GM12878 (cell line): ENCODE data around the gene KCNC1. TPM values are rescaled to one million over a fixed set of nuclear protein-coding genes. Genes with fewer than 3 reads are reported as not detected.
A peak's percentile ranks its signal among the peaks of the same experiment; 100 is the strongest.

Source experiments
- ATAC-seq: fragments of 200-7000 bp; cut with Tn5 transposase; 3 replicates; pipeline ENCODE4 v1.9.1; 2020; ENCODE audit warnings: mild to moderate bottlenecking, moderate library complexity
- BruUV-seq: library from RNA; stranded (reverse); fragments of 400-500 nt; replicated peaks from 2 replicates; lab custom pipeline; 2021; lab: Mats Ljungman, UMichigan
- CTCF ChIA-PET: fragments of 300-600 bp; sonication (Branson Sonifier 250); formaldehyde crosslinking; extraction: SDS; loops from one replicate; lab custom pipeline; 2021; ENCODE audit warnings: inconsistent platforms; lab: Yijun Ruan, JAX
- POLR2A ChIA-PET: fragments of 350-600 bp; formaldehyde crosslinking; extraction: SDS; loops from one replicate; lab custom pipeline; 2021; ENCODE audit warnings: inconsistent platforms; lab: Charles Lee
- RAD21 ChIA-PET: fragments of 300-600 bp; sonication (Branson Sonifier 250); formaldehyde crosslinking; loops from one replicate; lab custom pipeline; 2023; ENCODE audit warnings: antibody characterized with exemption; ENCODE audit not compliant: unreplicated experiment; lab: Charles Lee
- SMC1A ChIA-PET: fragments of 300-600 bp; sonication (Branson Sonifier 250); formaldehyde crosslinking; loops from one replicate; lab custom pipeline; 2023; ENCODE audit not compliant: unreplicated experiment, uncharacterized antibody; lab: Charles Lee
- DNase-seq: peaks from one replicate; pipeline ENCODE4 v3.0.0-alpha.2; 2011; ENCODE audit warnings: low read depth, low spot score
- FAIRE-seq: peaks from 3 replicates; lab custom pipeline; 2011; peaks lifted over from hg19 to GRCh38; lab: Jason Lieb, UNC
- H2AFZ ChIP-seq: 2 replicates; pipeline ENCODE4 v1.6.0; 2011; ENCODE audit warnings: low read depth, low read length, control low read depth; ENCODE audit not compliant: control insufficient read depth
- H3K27ac ChIP-seq: 2 replicates; pipeline ENCODE4 v1.5.1; 2011; ENCODE audit warnings: control low read depth; ENCODE audit not compliant: control insufficient read depth, insufficient read depth
- H3K27me3 ChIP-seq, 2 experiments: replicated peaks in 1 of 2; 2 replicates each; pipeline versions ENCODE4 v1.6.0 to v1.6.1; 2011; ENCODE audit warnings: low read length in 1 of 2; ENCODE audit not compliant: control insufficient read depth in 2 of 2, insufficient read depth in 2 of 2
- H3K36me3 ChIP-seq, 2 experiments: 2 replicates each; pipeline ENCODE4 v1.5.1; 2011; ENCODE audit warnings: low read length in 1 of 2; ENCODE audit not compliant: control insufficient read depth in 2 of 2, insufficient read depth in 2 of 2
- H3K4me1 ChIP-seq: 2 replicates; pipeline ENCODE4 v1.6.1; 2011; ENCODE audit warnings: mild to moderate bottlenecking, low read length, moderate library complexity, mixed read lengths; ENCODE audit not compliant: control insufficient read depth, insufficient read depth
- H3K4me2 ChIP-seq: 2 replicates; pipeline ENCODE4 v1.6.0; 2011; ENCODE audit warnings: control low read depth; ENCODE audit not compliant: control insufficient read depth, insufficient read depth
- H3K4me3 ChIP-seq: fragments of 200-600 bp; sonication (generic); 2 replicates; pipeline ENCODE4 v1.5.1; 2016
- H3K79me2 ChIP-seq: 2 replicates; pipeline ENCODE4 v1.6.0; 2011; ENCODE audit warnings: low read length; ENCODE audit not compliant: control insufficient read depth, insufficient read depth
- H3K9ac ChIP-seq: 2 replicates; pipeline ENCODE4 v1.8.0; 2011; ENCODE audit warnings: low read length, control low read depth, mixed read lengths; ENCODE audit not compliant: control insufficient read depth, insufficient read depth
- H3K9me3 ChIP-seq: replicated peaks from 3 replicates; pipeline ENCODE4 v1.5.1; 2011; ENCODE audit warnings: mild to moderate bottlenecking, low read length; ENCODE audit not compliant: control insufficient read depth, insufficient read depth
- H4K20me1 ChIP-seq: 2 replicates; pipeline ENCODE4 v1.6.0; 2011; ENCODE audit not compliant: control insufficient read depth, insufficient read depth
- ATF7 ChIP-seq: fragments of 450-650 bp; IDR thresholded peaks from 2 replicates; pipeline ENCODE4 v1.6.1; 2016; ENCODE audit warnings: low read depth, mild to moderate bottlenecking
- MYB ChIP-seq: fragments of 150-350 bp; IDR thresholded peaks from 2 replicates; pipeline ENCODE4 v1.6.1; 2014; ENCODE audit warnings: mild to moderate bottlenecking, low read depth, low read length, borderline replicate concordance
- POU2F2 ChIP-seq: IDR thresholded peaks from 3 replicates; pipeline ENCODE4 v1.6.1; 2011; ENCODE audit warnings: low read depth, mild to moderate bottlenecking, low read length, borderline replicate concordance
- RAD51 ChIP-seq: fragments of 450-650 bp; IDR thresholded peaks from 2 replicates; pipeline ENCODE4 v1.6.1; 2016; ENCODE audit warnings: moderate library complexity, mild to moderate bottlenecking, inconsistent platforms
- RBBP5 ChIP-seq: fragments of 200-600 bp; sonication (generic); conservative IDR thresholded peaks from 2 replicates; pipeline ENCODE4 v1.6.1; 2016
- RUNX3 ChIP-seq: IDR thresholded peaks from 2 replicates; pipeline ENCODE4 v1.6.1; 2012; ENCODE audit warnings: low read length, inconsistent platforms
- WGBS: methylation state at CpG from one replicate; pipeline ENCODE4 v1.1.6; 2016; ENCODE audit warnings: low lambda C conversion rate; ENCODE audit not compliant: insufficient replicate concordance, insufficient coverage; ENCODE audit errors: missing lambda C conversion rate; 5-methylcytosine and 5-hydroxymethylcytosine counted together
- in situ Hi-C: fragments of 300-500 bp; cut with MboI; formaldehyde crosslinking; loops from 9 replicates; pipeline ENCODE4 v1.14.3; 2018; ENCODE audit warnings: mixed read lengths
- intact Hi-C: fragments of 100-400 bp; cut with micrococcal nuclease; formaldehyde crosslinking; loops from one replicate; pipeline ENCODE4 v1.14.2; 2022; ENCODE audit not compliant: unreplicated experiment
- polyA plus RNA-seq, 11 experiments: library from polyadenylated mRNA; depleted of rRNA in 4 of 11; unstranded in 6 of 11; stranded (reverse) in 5 of 11; fragments of >200 nt; fragmentation: Nextera tagmentation in 4 of 11; fragmentation: Illumina TruSeq in 1 of 11; extraction: Ambion mirVana in 4 of 11; extraction: Trizol in 1 of 11; gene quantifications; 1 replicate in 1 of 11; 2 replicates in 10 of 11; pipeline versions ENCODE4 v1.2.1 to v1.2.3, GENCODE V29; 2011 to 2016; ENCODE audit warnings: inconsistent platforms in 2 of 11, missing spikeins in 2 of 11, low read depth in 1 of 11
- total RNA-seq, 4 experiments: library from RNA; depleted of rRNA in 3 of 4; stranded (reverse); fragments of >200 nt in 3 of 4; fragmentation: Illumina TruSeq in 1 of 4; extraction: Trizol in 1 of 4; gene quantifications; 2 replicates each; pipeline versions ENCODE4 v1.2.1 to v1.2.3, GENCODE V29; 2013 to 2021
- TF ChIP-seq, protein P1 (sequence below): fragments of 450-650 bp; conservative IDR thresholded peaks from 2 replicates; pipeline ENCODE4 v1.6.1; 2017; ENCODE audit warnings: mild to moderate bottlenecking, moderate library complexity
- TF ChIP-seq, protein P2 (sequence below): fragments of 450-650 bp; IDR thresholded peaks from 2 replicates; pipeline ENCODE4 v1.6.1; 2017; ENCODE audit warnings: borderline replicate concordance
- TF ChIP-seq, protein P3 (sequence below): IDR thresholded peaks from 2 replicates; pipeline ENCODE4 v1.6.1; 2011; ENCODE audit warnings: borderline replicate concordance, low read depth, mild to moderate bottlenecking, moderate library complexity, low read length; ENCODE audit not compliant: insufficient read depth, poor library complexity, severe bottlenecking

KCNC1 gene
- total and polyA plus RNA-seq, 10 of the 15 experiments (the other 5 are each of a cell fraction or from before 2014, with no cell fraction given): 0.27 to 0.34 TPM; not detected in 8

DNA sequence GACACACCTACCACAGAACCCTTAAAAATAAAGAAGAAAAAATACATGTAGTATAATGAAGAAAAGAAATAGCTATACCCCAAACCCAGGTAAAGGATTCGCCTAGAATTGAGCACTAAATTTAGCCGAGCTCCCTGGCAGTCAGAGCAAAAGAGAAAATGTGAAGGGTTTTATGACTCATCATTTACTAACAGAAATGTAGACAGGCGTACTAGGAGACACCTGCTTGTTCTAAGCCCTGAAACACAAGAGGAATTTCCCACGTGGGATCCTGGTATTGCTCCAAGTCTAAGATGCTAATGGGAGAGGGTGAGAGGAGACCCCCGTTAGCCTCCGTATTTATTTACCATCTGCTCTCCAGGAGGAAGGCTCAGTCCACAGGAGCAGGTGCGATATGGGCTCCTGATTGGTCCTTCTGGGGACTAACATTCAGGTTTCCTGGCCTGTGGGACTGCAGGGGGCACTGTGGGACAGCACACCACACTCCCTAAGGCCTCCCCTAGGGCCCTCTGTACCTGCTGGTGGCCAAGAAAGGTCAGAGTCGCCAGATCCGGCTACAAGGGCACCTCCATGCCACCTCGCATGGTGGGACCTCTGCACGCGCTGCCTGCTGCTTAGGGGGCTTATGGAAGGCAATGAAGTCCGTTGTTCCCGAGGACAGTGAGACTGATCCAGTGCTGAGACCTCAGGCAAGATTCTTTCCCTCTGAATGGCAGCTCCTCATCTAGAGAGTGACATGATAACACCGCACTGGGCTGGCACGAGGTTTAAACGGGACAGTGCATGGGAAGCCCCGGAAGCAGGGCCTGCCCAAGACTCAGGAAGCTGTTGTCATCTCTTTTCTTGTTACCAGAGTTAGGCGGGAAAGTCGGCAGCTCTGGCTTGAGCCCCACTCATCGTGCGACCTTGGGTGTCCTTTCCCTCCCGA is 25.8 kb downstream of the KCNC1 start (continued):
- TF ChIP-seq, protein P1, sequence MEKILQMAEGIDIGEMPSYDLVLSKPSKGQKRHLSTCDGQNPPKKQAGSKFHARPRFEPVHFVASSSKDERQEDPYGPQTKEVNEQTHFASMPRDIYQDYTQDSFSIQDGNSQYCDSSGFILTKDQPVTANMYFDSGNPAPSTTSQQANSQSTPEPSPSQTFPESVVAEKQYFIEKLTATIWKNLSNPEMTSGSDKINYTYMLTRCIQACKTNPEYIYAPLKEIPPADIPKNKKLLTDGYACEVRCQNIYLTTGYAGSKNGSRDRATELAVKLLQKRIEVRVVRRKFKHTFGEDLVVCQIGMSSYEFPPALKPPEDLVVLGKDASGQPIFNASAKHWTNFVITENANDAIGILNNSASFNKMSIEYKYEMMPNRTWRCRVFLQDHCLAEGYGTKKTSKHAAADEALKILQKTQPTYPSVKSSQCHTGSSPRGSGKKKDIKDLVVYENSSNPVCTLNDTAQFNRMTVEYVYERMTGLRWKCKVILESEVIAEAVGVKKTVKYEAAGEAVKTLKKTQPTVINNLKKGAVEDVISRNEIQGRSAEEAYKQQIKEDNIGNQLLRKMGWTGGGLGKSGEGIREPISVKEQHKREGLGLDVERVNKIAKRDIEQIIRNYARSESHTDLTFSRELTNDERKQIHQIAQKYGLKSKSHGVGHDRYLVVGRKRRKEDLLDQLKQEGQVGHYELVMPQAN: no peak
- no peak for TF ChIP-seq MYB
- TF ChIP-seq, all 136 proteins: peak for 4

DNA sequence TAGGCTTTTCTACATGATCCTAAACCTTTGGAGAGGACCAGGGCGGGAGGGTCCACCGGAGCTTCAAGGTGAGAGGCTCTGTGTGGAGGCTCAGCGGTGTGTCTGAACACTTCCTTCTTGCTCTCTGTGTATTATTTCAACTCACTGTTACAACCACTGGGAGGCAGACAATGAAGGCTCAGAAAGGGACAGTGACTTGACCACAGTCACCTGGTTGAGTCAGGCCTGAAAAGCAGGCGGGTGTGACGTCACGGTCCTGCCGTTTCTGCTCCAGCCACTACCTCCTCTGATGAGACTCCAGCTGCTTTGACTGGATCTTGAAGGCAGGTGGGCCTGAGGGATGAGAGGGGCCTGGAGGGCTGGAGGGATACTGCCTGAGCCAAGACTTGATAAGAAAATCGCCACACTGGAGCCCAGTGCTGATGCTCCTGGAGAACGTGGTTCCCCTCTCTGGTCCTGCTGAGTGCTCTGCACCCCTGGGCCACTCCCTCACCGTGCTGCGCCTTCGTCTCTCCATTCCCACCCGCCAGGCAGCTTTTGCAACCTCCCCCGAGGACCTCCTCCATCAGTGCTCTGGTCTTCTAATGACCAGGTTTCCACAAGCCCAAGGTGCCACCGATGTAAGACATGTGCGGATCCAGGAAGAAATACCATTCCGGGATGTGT is 27.9 kb downstream of the KCNC1 start:
- CTCF ChIA-PET: interaction anchor here (5.6 kb wide), 1 partner anchor 217 kb away, joined by 77 read pairs; no protein-coding TSS in a partner anchor
- H3K9me3 ChIP-seq: no peaks in the 10 kb centered on the region
- intact Hi-C loops (loop anchor here (1.0 kb wide), 1 partner anchor 213 kb away; no protein-coding TSS in a partner anchor), in situ Hi-C loops (loop anchor here (5.0 kb wide), 1 partner anchor 215 kb away; no protein-coding TSS in a partner anchor)
- DNase-seq: peak; percentile 2
- whole genome bisulfite sequencing: 55% methylated on average over 12 of the region's 17 CpGs
- peak; percentile 79 for ATAC-seq
- SMC1A ChIA-PET: no interaction called here
- no peaks in the 10 kb centered on the region for H3K79me2 ChIP-seq
- BruUV-seq: no TSS peak
- no peak overlapping the region for H3K4me3 ChIP-seq
- no peak overlapping the region for H3K9ac ChIP-seq
- H2AFZ ChIP-seq: no peak overlapping the region
- H3K27ac ChIP-seq: no peak overlapping the region
- no peaks in the 10 kb centered on the region for H3K4me1 ChIP-seq
- H3K4me2 ChIP-seq: no peak overlapping the region
- H3K36me3 ChIP-seq: no peaks in the 10 kb centered on the region
- POLR2A ChIA-PET: no interaction called here
- no peaks in the 10 kb centered on the region for H3K27me3 ChIP-seq
- no peak for FAIRE-seq
- no peaks in the 10 kb centered on the region for H4K20me1 ChIP-seq
- RAD21 ChIA-PET: interaction anchor here (2.6 kb wide), 1 partner anchor 216 kb away, joined by 12 read pairs; no protein-coding TSS in a partner anchor
- TF ChIP-seq ATF7 (0 out of 2 replicates have a peak, but pooled peaks have one; percentile 15), RUNX3 (peak; percentile 22; the same call in 1 of the 2 replicates), RAD51 (no peak), POU2F2 (no peak), RBBP5 (no peak)
- TF ChIP-seq, protein P2, sequence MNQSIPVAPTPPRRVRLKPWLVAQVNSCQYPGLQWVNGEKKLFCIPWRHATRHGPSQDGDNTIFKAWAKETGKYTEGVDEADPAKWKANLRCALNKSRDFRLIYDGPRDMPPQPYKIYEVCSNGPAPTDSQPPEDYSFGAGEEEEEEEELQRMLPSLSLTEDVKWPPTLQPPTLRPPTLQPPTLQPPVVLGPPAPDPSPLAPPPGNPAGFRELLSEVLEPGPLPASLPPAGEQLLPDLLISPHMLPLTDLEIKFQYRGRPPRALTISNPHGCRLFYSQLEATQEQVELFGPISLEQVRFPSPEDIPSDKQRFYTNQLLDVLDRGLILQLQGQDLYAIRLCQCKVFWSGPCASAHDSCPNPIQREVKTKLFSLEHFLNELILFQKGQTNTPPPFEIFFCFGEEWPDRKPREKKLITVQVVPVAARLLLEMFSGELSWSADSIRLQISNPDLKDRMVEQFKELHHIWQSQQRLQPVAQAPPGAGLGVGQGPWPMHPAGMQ: no peak
- TF ChIP-seq, protein P3, sequence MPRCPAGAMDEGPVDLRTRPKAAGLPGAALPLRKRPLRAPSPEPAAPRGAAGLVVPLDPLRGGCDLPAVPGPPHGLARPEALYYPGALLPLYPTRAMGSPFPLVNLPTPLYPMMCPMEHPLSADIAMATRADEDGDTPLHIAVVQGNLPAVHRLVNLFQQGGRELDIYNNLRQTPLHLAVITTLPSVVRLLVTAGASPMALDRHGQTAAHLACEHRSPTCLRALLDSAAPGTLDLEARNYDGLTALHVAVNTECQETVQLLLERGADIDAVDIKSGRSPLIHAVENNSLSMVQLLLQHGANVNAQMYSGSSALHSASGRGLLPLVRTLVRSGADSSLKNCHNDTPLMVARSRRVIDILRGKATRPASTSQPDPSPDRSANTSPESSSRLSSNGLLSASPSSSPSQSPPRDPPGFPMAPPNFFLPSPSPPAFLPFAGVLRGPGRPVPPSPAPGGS: no peak
